Stimulated activated CD8-positive, alpha-beta memory T cell treated with anti-CD3 and anti-CD28 coated beads, Interleukin-15, amount 100 ng/mL, for 24 hours (primary cell): Measurements from ENCODE around the gene FAM227B.
"Not testable (repeated sequence)": the region's sequence is repeated elsewhere in the genome, so short reads cannot be mapped to it uniquely, and the experiment has no call there.

Source experiments
- DNase-seq: peaks from one replicate; pipeline ENCODE4 v3.0.0-alpha.2; 2020; ENCODE audit warnings: low read depth

The FAM227B gene

GRCh38 chr15:49610157-49610918, 10.3 kb downstream of the FAM227B start:
- no peak for DNase-seq

- DNase-seq: no peak
These were observed 14.0 kb downstream of the FAM227B start for GRCh38 chr15:49606594-49606993.

GRCh38 chr15:49605588-49605987, 15.0 kb downstream of the FAM227B start:
- DNase-seq: no peak

- DNase-seq: no peak
These were observed 15.8 kb downstream of the FAM227B start for GRCh38 chr15:49604625-49605409.

DNA sequence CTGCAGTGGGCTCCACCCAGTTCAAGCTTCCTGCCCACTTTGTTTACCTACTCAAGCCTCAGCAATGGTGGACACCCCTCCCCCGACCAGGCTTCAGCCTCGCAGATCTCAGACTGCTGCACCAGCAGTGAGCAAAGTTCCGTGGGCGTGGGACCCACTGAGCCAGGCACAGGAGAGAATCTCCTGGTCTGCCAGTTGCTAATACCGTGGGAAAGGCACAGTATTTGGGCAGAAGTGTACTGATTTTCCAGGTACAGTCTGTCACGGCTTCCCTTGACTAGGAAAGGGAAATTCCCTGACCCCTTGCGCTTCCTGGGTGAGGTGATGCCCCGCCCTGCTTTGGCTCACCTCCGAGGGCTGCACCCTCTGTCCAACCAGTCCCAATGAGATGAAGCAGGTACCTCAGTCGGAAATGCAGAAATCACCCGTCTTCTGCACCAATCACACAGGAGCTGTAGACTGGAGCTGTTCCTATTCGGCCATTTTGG, 27.7 kb downstream of the FAM227B start:
- DNase-seq: not testable (repeated sequence)

- DNase-seq: no peak
These were observed 31.6 kb downstream of the FAM227B start for GRCh38 chr15:49589030-49589429.

DNA sequence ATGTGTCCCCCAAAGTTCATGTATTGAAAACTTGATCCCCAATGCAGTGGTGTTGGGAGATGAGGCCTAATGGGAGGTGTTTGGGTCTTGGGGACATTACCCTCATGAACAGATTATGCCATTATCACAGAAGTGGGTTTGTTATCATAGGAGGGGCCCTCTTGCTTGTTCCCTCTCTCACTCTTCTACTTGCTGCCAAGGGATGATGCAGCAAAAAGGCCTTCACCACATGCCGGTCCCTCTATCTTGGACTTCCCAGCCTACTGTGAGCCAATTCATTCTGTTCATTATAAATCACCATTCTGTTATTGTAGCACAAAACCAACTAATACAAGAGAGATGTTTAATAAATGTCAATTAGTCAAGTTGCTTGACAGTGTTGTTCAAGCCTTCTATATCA, 47.2 kb downstream of the FAM227B start:
- DNase-seq: no peak

DNA sequence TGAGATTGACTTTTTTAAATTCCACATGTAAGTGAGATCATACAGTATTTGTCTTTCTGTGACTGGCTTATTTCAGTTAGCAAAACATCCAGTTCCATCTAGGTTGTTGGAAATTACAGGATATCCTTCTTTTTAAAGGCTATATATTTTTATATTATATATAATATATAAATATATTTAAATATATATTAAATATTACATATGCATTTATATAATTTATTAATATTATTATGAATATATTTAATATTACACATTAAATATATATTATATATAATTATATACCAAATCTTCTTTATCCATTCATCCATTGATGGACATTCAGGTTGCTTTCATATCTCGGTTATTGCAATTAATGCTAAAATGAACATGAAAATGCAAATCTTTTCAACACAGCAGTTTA, 49.9 kb downstream of the FAM227B start:
- no peak for DNase-seq

DNA sequence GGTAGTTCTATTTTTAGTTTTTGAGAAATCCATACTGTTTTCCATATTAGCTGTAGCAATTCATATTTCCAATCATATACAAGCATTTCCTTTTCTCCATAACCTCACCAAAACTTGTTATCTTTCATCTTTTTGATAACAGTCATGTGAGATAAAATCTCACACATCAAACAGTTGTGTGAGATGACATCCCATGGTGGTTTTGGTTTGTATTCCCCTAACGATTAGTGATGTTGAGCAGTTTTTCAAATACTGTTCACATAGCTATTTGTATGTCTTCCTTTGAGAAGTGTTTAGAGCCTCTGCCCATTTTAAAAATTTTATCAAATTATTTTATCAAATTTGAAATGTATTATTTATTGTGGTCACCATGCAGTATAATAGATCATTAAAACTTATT, 50.4 kb downstream of the FAM227B start:
- DNase-seq: no peak

GRCh38 chr15:49560045-49560444, 60.6 kb downstream of the FAM227B start:
- DNase-seq: no peak

- DNase-seq: no peak
These were observed 61.7 kb downstream of the FAM227B start for GRCh38 chr15:49558929-49559328.

- no peak for DNase-seq
These were observed 64.2 kb downstream of the FAM227B start for GRCh38 chr15:49556437-49556836.

GRCh38 chr15:49550342-49550741, 70.3 kb downstream of the FAM227B start:
- DNase-seq: not testable (repeated sequence)

DNA sequence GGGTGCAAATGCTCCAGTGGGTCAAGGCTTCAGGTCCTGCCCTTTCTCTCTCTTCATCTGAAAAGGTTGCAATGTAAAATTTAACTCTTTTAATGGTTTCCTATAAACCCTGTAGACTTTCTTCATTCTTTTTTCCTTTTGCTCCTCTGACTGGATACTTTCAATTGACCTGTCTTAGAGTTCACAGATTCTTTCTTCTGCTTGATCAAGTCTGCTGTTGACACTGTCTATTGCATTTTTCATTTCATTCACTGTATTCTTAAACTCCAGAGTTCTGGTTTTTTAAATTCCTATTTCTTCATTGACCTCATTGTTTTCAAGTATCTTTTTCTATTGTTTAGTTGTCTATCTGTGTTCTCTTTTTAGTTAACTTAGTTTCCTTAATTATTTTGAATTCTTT, 82.1 kb downstream of the FAM227B start:
- DNase-seq: no peak

DNA sequence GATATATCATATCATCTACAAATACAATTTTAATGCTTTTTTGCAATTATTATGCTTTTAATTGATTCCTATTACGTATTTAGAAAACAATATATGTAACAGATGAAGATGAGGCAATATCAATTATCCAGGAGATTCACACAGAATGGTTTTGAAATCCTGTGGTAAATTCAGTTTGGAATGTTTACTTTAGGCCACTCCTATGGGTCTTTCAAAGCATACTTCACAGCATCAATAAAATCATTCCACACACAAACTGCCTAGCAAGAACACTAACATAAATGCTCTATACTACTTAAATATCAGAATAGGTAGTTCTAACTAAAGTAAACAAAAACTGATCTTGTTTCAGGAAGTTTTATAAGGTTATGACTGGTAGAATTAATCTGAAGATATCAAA, 90.5 kb downstream of the FAM227B start:
- DNase-seq: no peak

- no peak for DNase-seq
These were observed 92.3 kb downstream of the FAM227B start for GRCh38 chr15:49528289-49528688.

DNA sequence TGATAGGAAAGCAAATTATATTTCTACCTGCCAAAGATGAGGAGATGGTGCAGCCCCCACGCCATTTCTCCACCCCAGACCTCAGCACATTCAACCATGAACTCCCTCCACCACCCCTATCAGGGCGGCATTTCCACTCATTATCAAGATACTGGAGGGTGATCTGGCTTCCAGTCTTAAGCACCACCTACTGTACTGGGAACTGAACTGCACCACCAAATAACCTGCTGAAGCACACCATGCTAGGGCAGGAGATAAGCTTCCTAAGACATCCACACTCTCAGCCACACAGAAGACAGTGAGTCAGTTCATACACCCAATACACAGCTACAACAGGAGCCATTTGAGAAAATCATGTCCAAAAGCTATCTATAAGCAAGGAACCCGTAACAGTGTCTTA, 98.8 kb downstream of the FAM227B start:
- no peak for DNase-seq

DNA sequence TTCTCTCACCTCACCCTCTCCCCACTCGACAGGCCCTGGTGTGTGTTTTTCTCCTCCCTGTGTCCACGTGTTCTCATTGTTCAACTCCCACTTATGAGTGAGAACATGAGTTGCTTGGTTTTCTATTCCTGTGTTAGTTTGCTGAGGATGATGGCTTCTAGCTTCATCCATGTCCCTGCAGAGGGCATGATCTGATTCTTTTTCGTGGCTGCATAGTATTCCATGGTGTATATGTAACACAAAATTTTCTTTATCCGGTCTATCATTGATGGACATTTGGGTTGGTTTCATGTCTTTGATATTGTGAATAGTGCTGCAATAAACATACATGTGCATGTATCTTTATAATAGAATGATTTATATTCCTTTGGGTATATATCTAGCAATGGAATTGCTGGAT, 107.9 kb downstream of the FAM227B start:
- not testable (repeated sequence) for DNase-seq

DNA sequence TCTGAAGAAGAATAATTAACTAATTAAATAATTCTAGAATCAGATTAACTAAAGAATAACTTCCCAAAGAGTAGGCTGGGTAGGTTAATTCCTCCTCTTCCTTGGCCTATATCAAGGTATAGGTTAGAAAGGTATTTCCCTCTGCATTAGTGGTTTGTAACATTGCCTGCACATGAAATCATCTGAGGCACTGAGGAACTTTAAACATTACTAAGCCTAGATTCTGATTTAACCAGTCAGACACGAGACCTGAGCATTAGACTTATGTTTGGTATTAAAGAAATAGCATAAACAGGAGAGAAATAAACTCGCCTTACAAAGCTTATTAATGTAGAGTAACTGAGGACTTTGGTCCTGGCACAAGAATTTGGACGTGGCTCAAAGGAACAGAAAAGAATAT, 113.4 kb downstream of the FAM227B start:
- no peak for DNase-seq

DNA sequence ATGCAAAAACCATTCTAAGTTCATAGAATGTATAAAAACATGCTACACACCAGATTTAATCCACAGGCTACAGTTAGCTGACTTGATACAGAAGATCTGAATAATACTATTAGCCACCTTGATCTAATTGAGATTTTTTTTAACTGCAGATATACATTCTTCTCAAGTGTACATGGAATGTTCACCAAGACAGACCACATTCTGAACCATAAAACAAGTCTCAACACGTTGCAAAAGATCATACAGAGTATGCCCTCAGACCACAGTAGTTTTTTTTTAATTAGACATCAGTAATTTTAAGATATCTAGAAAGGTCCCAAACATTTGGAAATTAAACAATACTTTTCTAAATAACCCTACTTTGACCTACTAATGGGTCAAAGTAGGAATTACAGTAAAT, 114.3 kb downstream of the FAM227B start:
- DNase-seq: no peak

DNA sequence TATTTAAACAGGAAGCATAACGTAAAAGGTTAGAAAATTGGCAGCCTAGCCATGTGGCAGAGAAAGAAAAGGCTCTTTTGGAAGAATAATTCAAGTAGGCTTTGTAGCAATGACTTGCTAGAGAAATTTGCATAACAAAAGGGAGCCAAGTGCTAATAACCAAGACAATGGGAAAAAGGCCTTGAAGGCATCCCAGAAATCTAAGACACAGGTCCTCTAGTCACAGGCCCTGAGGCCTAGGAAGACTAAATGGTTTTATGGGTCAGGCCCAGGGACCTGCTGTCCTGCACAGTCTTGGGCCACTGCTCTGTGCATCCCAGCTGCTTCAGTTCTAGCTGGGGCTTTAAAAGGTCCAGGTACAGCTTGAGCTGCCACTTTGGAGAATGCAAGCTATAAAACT, 119.0 kb downstream of the FAM227B start:
- DNase-seq: no peak

GRCh38 chr15:49495993-49496753, 124.4 kb downstream of the FAM227B start:
- DNase-seq: no peak

DNA sequence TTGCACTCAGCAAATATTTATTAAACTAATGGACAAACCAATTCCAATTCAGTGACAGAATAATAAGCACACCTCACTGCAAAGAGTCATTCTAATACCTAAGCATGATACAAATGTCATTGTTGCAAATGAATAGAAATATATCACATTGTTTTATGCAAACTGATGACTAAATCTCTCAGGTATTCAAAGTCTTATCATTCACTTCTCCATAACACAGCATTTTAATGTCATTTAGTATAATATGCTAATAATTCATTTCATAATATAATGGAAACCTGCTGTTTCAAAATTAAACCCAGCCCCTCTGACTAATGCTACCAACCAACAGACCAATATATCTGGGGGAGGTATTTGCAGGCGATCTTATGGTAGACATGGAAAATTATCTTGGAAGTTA, 125.8 kb downstream of the FAM227B start:
- no peak for DNase-seq
